Activated CD8-positive, alpha-beta memory T cell treated with anti-CD3 and anti-CD28 coated beads, Interleukin-2, amount 50 U/mL, for 24 hours (primary cell): Measurements from ENCODE around the gene B3GAT3.
"Not testable (repeated sequence)": the region's sequence is repeated elsewhere in the genome, so short reads cannot be mapped to it uniquely, and the experiment has no call there.

Experiments used
- DNase-seq: peaks from one replicate; pipeline ENCODE4 v3.0.0-alpha.2; 2020; ENCODE audit errors: extremely low read depth

The B3GAT3 gene

GRCh38 chr11:62645946-62646824, 24.4 kb upstream of the B3GAT3 start, which contains the start of gene GANAB:
Gene GANAB (minus strand): TSS chr11:62646613. CDS start chr11:62646599, 14 bp downstream.
- peak; percentile 99 for DNase-seq

GRCh38 chr11:62645671-62645945, 23.8 kb upstream of the B3GAT3 start:
- no peak for DNase-seq

- no peak for DNase-seq
These were observed 22.4 kb upstream of the B3GAT3 start for GRCh38 chr11:62644220-62644619.

GRCh38 chr11:62632492-62632891, 10.7 kb upstream of the B3GAT3 start:
- no peak for DNase-seq

- no peak for DNase-seq
These were observed 5.9 kb upstream of the B3GAT3 start for GRCh38 chr11:62627713-62628112.

GRCh38 chr11:62622476-62623089, 797 bp upstream of the B3GAT3 start:
- no peak for DNase-seq

- DNase-seq = no peak
These were observed 689 bp downstream of the B3GAT3 start for GRCh38 chr11:62621027-62621566.

- not testable (repeated sequence) for DNase-seq
These were observed 4.8 kb downstream of the B3GAT3 start for GRCh38 chr11:62616957-62617356.

- no peak for DNase-seq
These were observed 6.3 kb downstream of the B3GAT3 start for GRCh38 chr11:62615521-62615920.

- DNase-seq = no peak
These were observed 7.5 kb downstream of the B3GAT3 start for GRCh38 chr11:62614275-62614674.

GRCh38 chr11:62613291-62613778, 8.5 kb downstream of the B3GAT3 start:
- no peak for DNase-seq

- peak; percentile 72 for DNase-seq
These were observed 9.2 kb downstream of the B3GAT3 start, which contains the start of the genes EML3 and ROM1 for GRCh38 chr11:62612366-62613290. Gene EML3 (minus strand): TSS chr11:62612775. CDS start chr11:62612457, 318 bp downstream. Gene ROM1 (plus strand): TSS chr11:62613257. CDS start chr11:62613282, 25 bp downstream.

- no peak for DNase-seq
These were observed 10.0 kb downstream of the B3GAT3 start for GRCh38 chr11:62611705-62612365.

GRCh38 chr11:62610814-62611704, 10.7 kb downstream of the B3GAT3 start:
- DNase-seq = no peak

GRCh38 chr11:62610403-62610802, 11.4 kb downstream of the B3GAT3 start:
- no peak for DNase-seq

- DNase-seq = no peak
These were observed 13.0 kb downstream of the B3GAT3 start for GRCh38 chr11:62608776-62609175.

- no peak for DNase-seq
These were observed 14.1 kb downstream of the B3GAT3 start for GRCh38 chr11:62607714-62608113.

GRCh38 chr11:62605902-62606301, 15.9 kb downstream of the B3GAT3 start:
- DNase-seq = no peak

GRCh38 chr11:62605467-62605866, 16.3 kb downstream of the B3GAT3 start:
- no peak for DNase-seq
